H1 (cell line): Measurements from ENCODE around the gene SLC13A1. TPM values are rescaled to one million over a fixed set of nuclear protein-coding genes. Genes with fewer than 3 reads are reported as not detected.

Experiments used
- CTCF ChIA-PET: fragments of 300-600 bp; sonication (Branson Sonifier 250); formaldehyde crosslinking; loops from one replicate; lab custom pipeline; 2021; ENCODE audit not compliant: partially characterized antibody; lab: Charles Lee
- POLR2A ChIA-PET: fragments of 300-600 bp; sonication (Branson Sonifier 250); formaldehyde crosslinking; loops from one replicate; lab custom pipeline; 2021; ENCODE audit warnings: inconsistent platforms; ENCODE audit not compliant: partially characterized antibody; lab: Charles Lee
- DNase-seq, 2 experiments: peaks; one replicate each; pipeline versions ENCODE4 v3.0.0 to v3.0.0-alpha.2; 2010 to 2022; ENCODE audit warnings: low spot score in 2 of 2, low read depth in 1 of 2, mixed read lengths in 1 of 2
- FAIRE-seq: peaks from 2 replicates; lab custom pipeline; 2011; peaks lifted over from hg19 to GRCh38; lab: Jason Lieb, UNC
- H2AFZ ChIP-seq: 2 replicates; pipeline ENCODE4 v1.8.1; 2012; ENCODE audit warnings: low read length, inconsistent platforms
- H2AK5ac ChIP-seq: 2 replicates; pipeline ENCODE4 v1.6.1; 2013; ENCODE audit warnings: low read depth, low read length
- H2BK120ac ChIP-seq: replicated peaks from 2 replicates; pipeline ENCODE3; 2013; ENCODE audit warnings: low read depth, low read length, inconsistent platforms
- H2BK12ac ChIP-seq: 2 replicates; pipeline ENCODE4 v1.6.1; 2013; ENCODE audit warnings: low read depth, low read length
- H2BK15ac ChIP-seq: 2 replicates; pipeline ENCODE4 v1.6.1; 2013; ENCODE audit warnings: low read length
- H2BK20ac ChIP-seq: 2 replicates; pipeline ENCODE4 v1.6.1; 2013; ENCODE audit warnings: low read length
- H2BK5ac ChIP-seq: 2 replicates; pipeline ENCODE4 v1.6.1; 2013; ENCODE audit warnings: low read depth, low read length
- H3K14ac ChIP-seq: 2 replicates; pipeline ENCODE4 v1.6.1; 2013; ENCODE audit warnings: inconsistent platforms; ENCODE audit not compliant: insufficient read length
- H3K18ac ChIP-seq: 2 replicates; pipeline ENCODE4 v1.6.1; 2013; ENCODE audit warnings: low read length; ENCODE audit errors: extremely low read depth
- H3K23ac ChIP-seq: 2 replicates; pipeline ENCODE4 v1.6.1; 2013; ENCODE audit warnings: inconsistent platforms; ENCODE audit not compliant: insufficient read length
- H3K23me2 ChIP-seq: 2 replicates; pipeline ENCODE4 v1.6.1; 2013; ENCODE audit warnings: low read depth, low read length
- H3K27ac ChIP-seq: 2 replicates; pipeline ENCODE4 v1.6.1; 2011; ENCODE audit warnings: low read depth, low read length, inconsistent platforms
- H3K27me3 ChIP-seq, 4 experiments: replicated peaks in 1 of 4; 1 replicate in 1 of 4; 2 replicates in 3 of 4; pipeline versions ENCODE4 v1.6.1 to v1.8.1; 2011 to 2013; ENCODE audit warnings: low read length in 3 of 4, mild to moderate bottlenecking in 3 of 4, inconsistent platforms in 2 of 4, mixed read lengths in 2 of 4, moderate library complexity in 1 of 4; ENCODE audit not compliant: control insufficient read depth in 3 of 4, insufficient read depth in 3 of 4; ENCODE audit errors: extremely low read depth in 1 of 4
- H3K36me3 ChIP-seq, 4 experiments: 2 replicates each; pipeline versions ENCODE4 v1.6.1 to v1.8.1; 2011 to 2013; ENCODE audit warnings: mild to moderate bottlenecking in 4 of 4, low read length in 3 of 4, moderate library complexity in 2 of 4, control low read depth in 1 of 4, inconsistent platforms in 1 of 4; ENCODE audit not compliant: insufficient read depth in 4 of 4, control insufficient read depth in 2 of 4
- H3K4ac ChIP-seq: replicated peaks from 2 replicates; pipeline ENCODE3; 2013; ENCODE audit warnings: low read length, low read depth, mixed read lengths, inconsistent platforms; ENCODE audit not compliant: insufficient read length
- H3K4me1 ChIP-seq, 4 experiments: replicated peaks in 1 of 4; 1 replicate in 1 of 4; 2 replicates in 3 of 4; pipeline versions ENCODE4 v1.6.1 to v1.8.1; 2011 to 2013; ENCODE audit warnings: low read length in 3 of 4, inconsistent platforms in 2 of 4, mixed read lengths in 1 of 4; ENCODE audit not compliant: insufficient read depth in 4 of 4, control insufficient read depth in 3 of 4
- H3K4me2 ChIP-seq, 2 experiments: 2 replicates each; pipeline versions ENCODE4 v1.6.1 to v1.8.1; 2011 to 2013; ENCODE audit warnings: low read depth in 2 of 2, low read length in 2 of 2, control low read depth in 1 of 2, inconsistent platforms in 1 of 2, mild to moderate bottlenecking in 1 of 2; ENCODE audit not compliant: insufficient read depth in 1 of 2
- H3K4me3 ChIP-seq, 4 experiments: fragments of 200-600, 300-600 bp in 1 of 4; sonication (generic), shearing (Covaris generic), sonication (Bioruptor Twin) in 1 of 4; 2 replicates each; pipeline versions ENCODE4 v1.5.1 to v1.8.1; 2011 to 2016; ENCODE audit warnings: low read length in 4 of 4, low read depth in 3 of 4, control low read depth in 2 of 4, inconsistent platforms in 2 of 4, mild to moderate bottlenecking in 2 of 4, mixed read lengths in 1 of 4, moderate library complexity in 1 of 4; ENCODE audit not compliant: insufficient read depth in 2 of 4; ENCODE audit errors: extremely low read depth in 1 of 4
- H3K56ac ChIP-seq: replicated peaks from 2 replicates; pipeline ENCODE3; 2013; ENCODE audit warnings: low read depth, mild to moderate bottlenecking, mixed read lengths, low read length, inconsistent platforms; ENCODE audit not compliant: insufficient read length
- H3K79me1 ChIP-seq: 2 replicates; pipeline ENCODE4 v1.6.1; 2013; ENCODE audit warnings: low read depth, low read length, control low read depth
- H3K79me2 ChIP-seq, 2 experiments: 2 replicates each; pipeline versions ENCODE4 v1.6.1 to v1.8.1; 2012 to 2013; ENCODE audit warnings: low read length in 2 of 2, mild to moderate bottlenecking in 2 of 2, inconsistent platforms in 1 of 2; ENCODE audit not compliant: insufficient read depth in 2 of 2, control insufficient read depth in 1 of 2
- H3K9ac ChIP-seq, 4 experiments: replicated peaks in 1 of 4; 1 replicate in 1 of 4; 2 replicates in 3 of 4; pipeline versions ENCODE4 v1.6.1 to v1.8.1; 2011 to 2013; ENCODE audit warnings: low read depth in 3 of 4, low read length in 3 of 4, control low read depth in 2 of 4, mild to moderate bottlenecking in 2 of 4, moderate library complexity in 2 of 4, inconsistent platforms in 1 of 4; ENCODE audit errors: extremely low read depth in 1 of 4
- H3K9me3 ChIP-seq, 2 experiments: 2 replicates each; pipeline versions ENCODE4 v1.6.1 to v1.8.1; 2012 to 2013; ENCODE audit warnings: mild to moderate bottlenecking in 2 of 2, moderate library complexity in 2 of 2, control low read depth in 1 of 2, inconsistent platforms in 1 of 2, low read depth in 1 of 2, low read length in 1 of 2, mixed read lengths in 1 of 2; ENCODE audit not compliant: insufficient read depth in 2 of 2
- H4K20me1 ChIP-seq, 2 experiments: replicated peaks in 1 of 2; 2 replicates each; pipeline versions ENCODE3 to v1.8.1; 2011 to 2013; ENCODE audit warnings: inconsistent platforms in 2 of 2, low read length in 2 of 2, mild to moderate bottlenecking in 1 of 2; ENCODE audit not compliant: insufficient read depth in 2 of 2, control insufficient read depth in 1 of 2
- H4K5ac ChIP-seq: 2 replicates; pipeline ENCODE4 v1.6.1; 2013; ENCODE audit warnings: low read length, low read depth, mixed read lengths, inconsistent platforms; ENCODE audit not compliant: insufficient read length
- H4K8ac ChIP-seq: 2 replicates; pipeline ENCODE4 v1.8.0; 2013; ENCODE audit warnings: mild to moderate bottlenecking, moderate library complexity, low read length, inconsistent platforms; ENCODE audit not compliant: insufficient read depth; ENCODE audit errors: extremely low read depth
- H4K91ac ChIP-seq: replicated peaks from 2 replicates; pipeline ENCODE3; 2013; ENCODE audit warnings: low read length, mixed read lengths, inconsistent platforms; ENCODE audit not compliant: insufficient read length
- BACH1 ChIP-seq: IDR thresholded peaks from 2 replicates; pipeline ENCODE4 v1.6.1; 2012; ENCODE audit warnings: low read length, improper control_type of control experiment
- CBX5 ChIP-seq: fragments of 300-800, 300-1000 bp; sonication (generic); IDR thresholded peaks from 2 replicates; pipeline ENCODE4 v1.7.1; 2016; ENCODE audit warnings: antibody characterized with exemption, low read length, low read depth
- HDAC2 ChIP-seq, 2 experiments: fragments of 300-600 bp in 1 of 2; sonication (generic) in 1 of 2; IDR thresholded peaks; 2 replicates each; pipeline ENCODE4 v1.6.1; 2011 to 2012; ENCODE audit warnings: low read depth in 2 of 2, low read length in 2 of 2, mild to moderate bottlenecking in 2 of 2, moderate library complexity in 2 of 2, borderline replicate concordance in 1 of 2, inconsistent platforms in 1 of 2
- KDM4A ChIP-seq: IDR thresholded peaks from one replicate; pipeline ENCODE4 v1.7.1; 2012; ENCODE audit warnings: low read depth, mild to moderate bottlenecking, moderate library complexity, low read length, inconsistent platforms; ENCODE audit not compliant: severe bottlenecking
- POLR2AphosphoS5 ChIP-seq: IDR thresholded peaks from 2 replicates; pipeline ENCODE4 v1.6.1; 2011; ENCODE audit warnings: low read depth, low read length
- POU5F1 ChIP-seq: IDR thresholded peaks from 2 replicates; pipeline ENCODE4 v1.6.1; 2011; ENCODE audit warnings: low read depth, mild to moderate bottlenecking, low read length, moderate library complexity
- RBBP5 ChIP-seq: IDR thresholded peaks from 2 replicates; pipeline ENCODE4 v1.7.1; 2012; ENCODE audit warnings: low read depth, mild to moderate bottlenecking, inconsistent platforms, low read length, moderate library complexity, borderline replicate concordance
- RFX5 ChIP-seq: IDR thresholded peaks from 2 replicates; pipeline ENCODE4 v1.6.1; 2011; ENCODE audit warnings: low read depth, low read length, improper control_type of control experiment, borderline replicate concordance
- RNF2 ChIP-seq: fragments of 200-900, 300-1000 bp; sonication (generic); IDR thresholded peaks from 2 replicates; pipeline ENCODE4 v1.7.1; 2016; ENCODE audit warnings: borderline replicate concordance, low read depth, mild to moderate bottlenecking, antibody characterized with exemption, low read length; ENCODE audit not compliant: poor library complexity, severe bottlenecking; ENCODE audit errors: missing control alignments
- SP4 ChIP-seq: IDR thresholded peaks from 2 replicates; pipeline ENCODE4 v1.6.1; 2012; ENCODE audit warnings: low read length, inconsistent platforms
- WGBS, 2 experiments: shearing (Covaris generic) in 1 of 2; methylation state at CpG; one replicate each; pipeline versions ENCODE4 v1.1.6 to v1.1.7; 2013 to 2015; ENCODE audit warnings: low lambda C conversion rate in 2 of 2, mixed read lengths in 2 of 2, inconsistent platforms in 1 of 2, low coverage in 1 of 2, missing lambda C conversion rate in 1 of 2; ENCODE audit not compliant: insufficient replicate concordance in 2 of 2, insufficient coverage in 1 of 2, insufficient read length in 1 of 2; ENCODE audit errors: extremely low coverage in 1 of 2, missing lambda C conversion rate in 1 of 2; 5-methylcytosine and 5-hydroxymethylcytosine counted together
- polyA plus RNA-seq, 7 experiments: library from polyadenylated mRNA; depleted of rRNA in 3 of 7; stranded (reverse) in 5 of 7; unstranded in 2 of 7; fragments of >200 nt in 5 of 7; fragments of 200-250 nt in 2 of 7; gene quantifications; 1 replicate in 5 of 7; 2 replicates in 1 of 7; 4 replicates in 1 of 7; pipeline versions ENCODE4 v1.2.1 to v1.2.3, GENCODE V29; 2011 to 2013; ENCODE audit warnings: missing spikeins in 2 of 7, mixed read lengths in 2 of 7
- total RNA-seq: library from RNA; stranded (reverse); fragmentation: NEBNext Ultra II Directional; extraction: Animal tissue kit (Norgen Biotek cat#: 25700); gene quantifications from 2 replicates; pipeline ENCODE4 v1.2.1, GENCODE V29; 2021

SLC13A1 gene
- total and polyA plus RNA-seq, 2 of the 8 experiments (the other 6 are each of a cell fraction or from before 2014, with no cell fraction given): not detected

DNA sequence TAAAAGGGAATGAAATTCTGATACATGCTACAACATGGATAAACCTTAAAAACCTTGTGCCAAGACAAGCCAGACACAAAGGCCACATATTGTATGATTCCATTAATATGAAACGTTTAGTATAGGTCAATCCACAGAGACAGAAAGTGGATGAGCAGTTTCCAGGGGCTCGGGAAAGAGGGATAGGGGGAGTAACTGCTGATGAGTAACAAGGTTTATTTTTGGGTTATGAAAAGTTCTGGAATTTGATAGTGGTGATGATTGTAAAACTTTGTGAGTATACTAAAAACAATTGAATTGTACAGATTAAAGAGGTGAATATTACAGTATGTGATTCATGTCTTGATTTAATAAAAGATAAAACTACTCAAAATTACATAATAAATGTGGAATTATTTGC is 19.1 kb upstream of the SLC13A1 start:
- no peak overlapping the region for H2BK15ac ChIP-seq
- no peak overlapping the region for H2BK20ac ChIP-seq
- H4K5ac ChIP-seq: no peak overlapping the region
- H3K27me3 ChIP-seq: no peaks in the 10 kb centered on the region
- no peak overlapping the region for H3K4ac ChIP-seq
- POLR2A ChIA-PET: no interaction called here
- no peak overlapping the region for H3K27ac ChIP-seq
- no peak overlapping the region for H2AFZ ChIP-seq
- no peak overlapping the region for H3K4me3 ChIP-seq
- no peak overlapping the region for H3K9ac ChIP-seq
- no peak overlapping the region for H4K91ac ChIP-seq
- CTCF ChIA-PET: no interaction called here
- peaks cover 0 to 3% (median 0%) of the 10 kb centered on the region in 4 experiments; a peak in 1 of 8 replicates for H3K36me3 ChIP-seq
- no peaks in the 10 kb centered on the region for H4K20me1 ChIP-seq
- no peak overlapping the region for H2AK5ac ChIP-seq
- no peak overlapping the region for H4K8ac ChIP-seq
- DNase-seq (no peak), FAIRE-seq (no peak)
- H3K4me2 ChIP-seq: no peak overlapping the region
- H3K4me1 ChIP-seq: no peaks in the 10 kb centered on the region
- TF ChIP-seq RFX5 (no peak), RBBP5 (no peak), BACH1 (no peak), CBX5 (no peak), KDM4A (no peak), SP4 (no peak), HDAC2 (IDR thresholded peaks at IDR 0.05; ENCODE audit: borderline replicate concordance in 1 of 2, low read depth in 2 of 2, low read length in 2 of 2) (no peak), POLR2AphosphoS5 (no peak), POU5F1 (no peak), RNF2 (no peak)
- H3K79me2 ChIP-seq: no peaks in the 10 kb centered on the region
- H3K56ac ChIP-seq: no peak overlapping the region
- H3K9me3 ChIP-seq: peaks cover 25 to 26% of the 10 kb centered on the region in 2 experiments
- 90% methylated on average over 2 of the region's 2 CpGs; no CpG with 5 or more reads in 1 of the 2 experiments for WGBS, 2 experiments
- H3K23me2 ChIP-seq: no peaks in the 10 kb centered on the region
- no peak overlapping the region for H3K18ac ChIP-seq
- H2BK120ac ChIP-seq: no peak overlapping the region
- no peak overlapping the region for H3K23ac ChIP-seq
- no peak overlapping the region for H2BK5ac ChIP-seq
- H3K79me1 ChIP-seq: no peaks in the 10 kb centered on the region
- H2BK12ac ChIP-seq: no peak overlapping the region
- no peak overlapping the region for H3K14ac ChIP-seq
